Bone marrow (tissue), 2 donors: Measurements from ENCODE around the gene ZNRF3.
"Not testable (repeated sequence)": the region's sequence is repeated elsewhere in the genome, so short reads cannot be mapped to it uniquely, and the experiment has no call there.

Experiments used
- DNase-seq, 2 donors: peaks; one replicate each; lab custom pipeline; 2025; lab: John Stamatoyannopoulos, UW

ZNRF3 gene

GRCh38 chr22:28933321-28933720 is 49.9 kb downstream of the ZNRF3 start:
- no peak for DNase-seq

- DNase-seq, result no peak
Measured at GRCh38 chr22:28934026-28934425, 50.7 kb downstream of the ZNRF3 start.

- DNase-seq, result no peak
Measured at GRCh38 chr22:28935140-28935539, 51.8 kb downstream of the ZNRF3 start.

- no peak for DNase-seq
Measured at GRCh38 chr22:28935713-28936112, 52.3 kb downstream of the ZNRF3 start.

- DNase-seq, result no peak
Measured at GRCh38 chr22:28936200-28936599, 52.8 kb downstream of the ZNRF3 start.

- DNase-seq, result no peak
Measured at GRCh38 chr22:28937206-28938025, 54.0 kb downstream of the ZNRF3 start.

- DNase-seq, result no peak
Measured at GRCh38 chr22:28938286-28938833, 55.0 kb downstream of the ZNRF3 start.

GRCh38 chr22:28939394-28939793 is 56.0 kb downstream of the ZNRF3 start:
- no peak for DNase-seq

GRCh38 chr22:28939932-28940331 is 56.6 kb downstream of the ZNRF3 start:
- no peak for DNase-seq

GRCh38 chr22:28940441-28940840 is 57.1 kb downstream of the ZNRF3 start:
- DNase-seq, result no peak

GRCh38 chr22:28942333-28942732 is 59.0 kb downstream of the ZNRF3 start:
- no peak for DNase-seq

- DNase-seq, result no peak
Measured at GRCh38 chr22:28942801-28943500, 59.6 kb downstream of the ZNRF3 start.

GRCh38 chr22:28943501-28943879 is 60.1 kb downstream of the ZNRF3 start:
- no peak for DNase-seq

GRCh38 chr22:28947125-28947524 is 63.8 kb downstream of the ZNRF3 start:
- no peak for DNase-seq

- DNase-seq, result no peak
Measured at GRCh38 chr22:28948424-28948823, 65.1 kb downstream of the ZNRF3 start.

- not testable (repeated sequence) for DNase-seq
Measured at GRCh38 chr22:28948860-28949551, 65.6 kb downstream of the ZNRF3 start.

GRCh38 chr22:28949788-28950187 is 66.4 kb downstream of the ZNRF3 start:
- no peak for DNase-seq

- DNase-seq, result no peak
Measured at GRCh38 chr22:28950617-28951411, 67.4 kb downstream of the ZNRF3 start.

GRCh38 chr22:28951530-28951929 is 68.2 kb downstream of the ZNRF3 start:
- no peak for DNase-seq

- no peak for DNase-seq
Measured at GRCh38 chr22:28951969-28952521, 68.7 kb downstream of the ZNRF3 start.

GRCh38 chr22:28952857-28953256 is 69.5 kb downstream of the ZNRF3 start:
- DNase-seq, result no peak
